Breast epithelium (tissue), 3 donors: ENCODE data around the gene ACSL3.

ENCODE experiments used
- CTCF ChIP-seq, 3 donors: fragments of 450-650 bp; IDR thresholded peaks; one replicate each; pipeline ENCODE4 v1.5.1; 2016 to 2017; ENCODE audit warnings: antibody characterized with exemption in 3 of 3, mild to moderate bottlenecking in 3 of 3, moderate library complexity in 3 of 3
- POLR2A ChIP-seq: fragments of 450-650 bp; IDR thresholded peaks from one replicate; pipeline ENCODE4 v1.6.1; 2016; ENCODE audit warnings: antibody characterized with exemption, mild to moderate bottlenecking, moderate library complexity

GRCh38 chr2:222895144-222895543 is 34.3 kb downstream of the ACSL3 start:
- TF ChIP-seq CTCF (IDR thresholded peaks at IDR 0.05) (no peak), POLR2A (no peak)
